Head of caudate nucleus (tissue), 42 donors: Measurements from ENCODE around the gene BDNF.
"Not testable (repeated sequence)": the region's sequence is repeated elsewhere in the genome, so short reads cannot be mapped to it uniquely, and the experiment has no call there.

ENCODE experiments used
- DNase-seq, 42 donors: peaks; one replicate each; pipeline versions ENCODE4 v3.0.0 to v3.0.0-alpha.2; 2020 to 2021; ENCODE audit warnings: mixed read lengths in 7 of 42
- intact Hi-C: fragments of 100-400 bp; cut with DNase I; formaldehyde crosslinking; loops from one replicate; pipeline ENCODE4 v1.15.0; 2022

Gene BDNF

DNA sequence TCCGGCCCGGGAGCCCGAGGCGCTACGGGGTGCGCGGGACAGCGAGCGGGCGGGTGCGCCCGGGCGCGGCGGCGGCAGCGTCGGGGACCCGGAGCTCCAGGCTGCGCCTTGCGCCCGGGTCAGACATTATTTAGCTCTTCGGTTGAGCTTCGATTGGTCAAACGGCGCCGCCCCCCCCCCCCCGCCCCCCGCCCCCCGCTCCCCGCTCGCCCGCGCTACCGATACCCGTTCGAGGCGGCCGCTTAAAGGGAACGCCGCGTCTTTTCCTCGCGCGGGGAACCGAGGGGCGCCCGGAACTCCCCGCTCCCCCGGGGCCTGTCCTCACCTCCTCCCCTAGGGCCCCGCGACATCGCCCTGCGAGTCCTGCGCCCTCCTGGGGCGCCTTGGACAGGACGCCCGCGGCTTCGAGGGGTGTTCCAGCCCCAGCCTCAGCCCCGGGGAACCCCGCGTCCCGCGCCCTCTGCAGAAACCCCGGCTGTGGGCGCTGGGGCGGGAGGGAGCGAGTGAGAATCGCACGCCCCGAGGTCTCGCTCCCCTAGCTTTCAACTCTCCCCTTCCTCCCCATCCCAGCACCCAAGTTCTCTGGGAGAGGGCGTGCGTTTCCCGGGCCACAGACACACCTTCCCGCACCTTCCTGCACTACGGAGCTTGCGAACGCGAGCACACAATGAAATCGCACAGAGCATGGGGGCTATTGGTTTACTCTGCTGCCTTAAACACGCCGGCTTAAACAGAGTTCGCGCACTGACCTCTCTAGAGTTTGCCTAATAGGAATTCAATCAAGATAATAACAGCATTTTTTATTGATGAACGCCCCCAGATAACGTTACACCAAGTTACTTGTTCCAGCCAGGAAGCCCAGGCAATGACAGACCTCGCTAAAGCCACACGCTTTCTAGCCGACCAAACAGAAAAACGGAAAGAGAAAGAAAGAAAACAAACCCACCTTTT is at the start of gene BDNF:
TSS of gene BDNF (minus strand) at position 105 of the 951 bp plus-strand sequence. CDS start 41,891 bp downstream, outside the sequence.
- peak in 4 of 42 donors; percentile 3 to 26 (median 4) for DNase-seq
- intact Hi-C loops, result no loop called here

DNA sequence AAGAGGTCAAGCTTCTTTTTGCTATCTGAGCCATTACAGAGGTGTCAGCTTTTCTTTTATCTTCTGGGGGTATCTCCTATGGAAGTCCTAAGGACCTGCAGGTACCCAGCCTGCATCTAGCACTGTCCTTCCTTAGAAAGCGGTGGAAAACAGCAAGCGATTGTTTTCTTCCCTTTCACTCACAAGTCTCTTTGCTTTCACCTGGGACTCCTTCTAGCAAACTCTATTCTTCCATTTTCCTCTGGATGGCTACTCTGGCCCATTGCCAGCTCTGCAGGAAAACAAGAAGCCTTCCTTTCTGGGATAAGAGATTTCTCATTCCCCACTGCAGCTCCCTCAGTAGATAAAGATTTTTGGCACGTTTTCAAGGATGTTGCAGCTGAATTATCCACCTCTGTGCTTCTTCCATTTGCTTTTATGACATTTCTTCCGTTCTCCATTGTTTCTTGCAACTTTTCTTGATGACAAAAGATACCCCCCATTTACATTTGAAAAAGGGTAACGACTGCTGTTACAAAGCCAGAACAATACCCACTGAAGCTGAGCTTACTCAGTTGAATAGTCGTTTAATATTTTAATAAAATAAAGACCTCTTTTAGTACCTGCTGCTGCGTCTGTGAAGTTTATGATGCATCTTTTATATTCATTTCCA is 40.2 kb upstream of the BDNF start:
- intact Hi-C loops, result no loop called here
- DNase-seq, result no peak

DNA sequence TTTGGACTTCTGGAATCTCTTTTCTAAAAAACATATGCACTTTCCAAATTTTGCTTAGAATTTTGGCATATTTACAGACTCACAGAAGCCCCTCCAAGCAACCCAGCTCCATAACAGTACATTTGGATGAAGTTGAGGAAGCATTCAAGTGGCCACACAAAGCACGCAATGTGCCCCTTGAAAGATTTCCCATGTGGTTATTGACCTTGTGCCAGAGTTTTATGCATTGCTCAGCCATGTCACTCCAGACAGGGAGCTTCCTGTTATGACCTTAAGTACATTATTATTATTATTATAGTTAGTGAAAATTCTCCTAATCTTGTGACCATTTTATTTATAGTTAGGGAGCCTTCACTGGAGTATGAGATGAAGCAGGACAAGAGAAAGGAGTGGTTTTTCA is 35.0 kb upstream of the BDNF start:
- intact Hi-C loops, result no loop called here
- no peak for DNase-seq

DNA sequence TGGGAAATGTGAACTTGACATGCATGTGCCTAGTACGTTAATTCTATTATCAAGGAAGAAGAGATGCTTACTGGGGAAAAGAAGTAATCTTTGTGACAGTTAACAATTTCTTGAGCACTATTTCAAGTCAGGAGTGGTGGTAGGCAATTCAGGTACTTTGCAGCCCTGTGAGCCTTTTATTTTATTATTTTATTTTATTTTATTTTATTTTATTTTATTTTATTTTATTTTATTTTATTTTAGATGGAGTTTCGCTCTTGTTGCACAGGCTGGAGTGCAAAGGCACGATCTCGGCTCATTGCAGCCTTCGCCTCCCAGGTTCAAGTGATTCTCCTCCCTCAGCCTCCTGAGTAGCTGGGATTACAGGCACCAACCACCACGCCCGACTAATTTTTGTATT is 31.5 kb upstream of the BDNF start:
- DNase-seq, intact Hi-C loops: not testable (repeated sequence)

DNA sequence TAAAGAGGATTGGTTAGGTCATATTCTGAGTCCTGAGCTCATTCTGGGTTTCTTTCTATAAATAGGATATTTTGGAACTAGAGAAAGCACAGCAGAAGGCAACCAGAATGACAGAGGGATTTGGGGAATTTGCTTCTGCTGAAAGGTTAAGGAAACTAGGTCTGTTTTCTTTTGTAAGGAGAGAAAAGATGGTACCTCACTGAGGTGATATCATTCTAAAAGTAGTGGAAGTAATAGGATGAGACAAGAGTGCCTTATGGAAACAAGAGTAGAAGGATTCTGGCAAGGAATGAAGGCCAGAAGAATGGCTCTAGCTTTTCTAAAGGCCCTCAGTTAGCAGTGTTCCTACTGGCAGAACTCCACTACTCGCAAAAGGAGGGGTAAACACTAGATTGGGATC is 26.7 kb upstream of the BDNF start:
- DNase-seq, result no peak
- intact Hi-C loops, result no loop called here

DNA sequence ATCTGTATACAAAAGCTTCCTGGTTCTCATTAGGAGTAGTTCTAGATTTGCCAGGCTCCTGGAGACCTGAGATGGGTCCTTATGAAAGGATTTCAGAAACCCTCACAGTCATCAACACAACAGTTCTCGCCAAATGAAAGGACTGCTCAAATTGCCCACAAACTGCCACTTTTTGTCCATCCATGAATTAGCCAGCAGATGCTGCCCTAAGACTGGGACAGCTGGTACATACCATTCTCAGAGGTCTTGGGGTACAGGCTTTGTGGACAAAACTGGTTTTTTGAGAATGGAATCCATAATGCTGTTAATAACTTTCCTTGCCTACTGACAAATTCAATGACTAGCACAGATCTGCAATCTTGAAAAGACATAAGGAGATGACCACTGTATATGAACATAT is 23.4 kb upstream of the BDNF start:
- intact Hi-C loops, result no loop called here
- no peak for DNase-seq

DNA sequence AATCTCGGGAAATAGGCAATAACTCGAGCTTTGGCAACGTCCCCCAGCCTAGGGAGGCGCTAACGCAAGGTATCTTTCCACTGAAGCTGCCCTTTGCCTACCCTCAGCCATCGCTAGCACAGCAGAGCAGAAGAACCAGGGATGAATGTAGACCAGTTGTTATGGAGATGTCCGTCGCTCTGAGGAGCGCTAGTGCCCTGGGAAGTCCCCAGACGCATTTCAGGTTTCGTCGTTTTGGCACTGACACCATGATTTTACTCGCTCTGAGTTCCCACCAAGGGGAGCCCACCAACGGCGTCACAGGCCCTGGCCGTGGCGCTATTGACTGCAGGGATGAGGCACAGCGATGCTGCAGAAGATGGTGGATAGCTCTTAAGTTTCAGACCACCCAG is 22.7 kb upstream of the BDNF start:
- DNase-seq, result no peak
- intact Hi-C loops, result no loop called here

DNA sequence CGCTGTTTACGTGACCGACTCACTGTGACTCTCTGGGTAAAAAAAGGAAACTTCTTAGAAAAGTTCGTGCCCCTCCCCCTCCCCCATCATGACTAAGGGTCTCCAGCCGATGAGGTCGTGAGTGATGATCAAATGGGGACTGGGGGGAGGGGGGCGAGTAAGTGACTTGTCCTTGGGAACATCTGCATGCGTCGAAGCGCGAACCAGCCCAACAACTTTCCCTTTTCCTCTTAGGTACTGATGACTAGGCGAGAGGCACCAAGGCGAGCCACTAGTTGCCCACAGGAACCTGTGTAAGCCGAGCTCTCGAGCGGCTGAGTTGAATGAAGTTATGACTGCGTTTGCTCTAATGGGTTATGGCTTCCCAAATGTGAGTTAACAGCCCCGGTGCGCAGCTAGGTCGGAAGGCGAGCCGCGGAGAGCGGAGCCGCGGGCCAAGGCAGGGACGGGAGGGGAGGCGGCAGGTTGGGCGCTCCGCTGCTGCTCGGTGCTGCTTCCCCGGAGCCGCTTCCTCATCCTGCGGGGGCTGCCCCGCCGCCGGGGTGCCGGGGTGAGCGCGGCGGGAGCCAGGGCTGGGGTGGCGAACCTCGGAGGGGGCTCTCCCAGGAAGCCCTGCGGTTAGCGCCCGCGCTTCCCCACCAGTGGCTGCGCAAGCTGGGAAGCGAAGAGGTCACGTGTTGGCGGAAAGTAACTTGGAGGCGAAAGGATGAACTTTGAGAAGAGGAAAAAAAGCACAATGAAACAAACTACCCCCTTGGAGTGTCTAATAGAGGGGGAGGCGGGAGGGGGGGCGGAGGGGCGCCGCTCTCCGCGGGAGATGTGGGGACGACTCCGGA is 22.1 kb upstream of the BDNF start:
- peak in 8 of 42 donors; percentile 5 to 44 (median 29) for DNase-seq
- intact Hi-C loops, result no loop called here

DNA sequence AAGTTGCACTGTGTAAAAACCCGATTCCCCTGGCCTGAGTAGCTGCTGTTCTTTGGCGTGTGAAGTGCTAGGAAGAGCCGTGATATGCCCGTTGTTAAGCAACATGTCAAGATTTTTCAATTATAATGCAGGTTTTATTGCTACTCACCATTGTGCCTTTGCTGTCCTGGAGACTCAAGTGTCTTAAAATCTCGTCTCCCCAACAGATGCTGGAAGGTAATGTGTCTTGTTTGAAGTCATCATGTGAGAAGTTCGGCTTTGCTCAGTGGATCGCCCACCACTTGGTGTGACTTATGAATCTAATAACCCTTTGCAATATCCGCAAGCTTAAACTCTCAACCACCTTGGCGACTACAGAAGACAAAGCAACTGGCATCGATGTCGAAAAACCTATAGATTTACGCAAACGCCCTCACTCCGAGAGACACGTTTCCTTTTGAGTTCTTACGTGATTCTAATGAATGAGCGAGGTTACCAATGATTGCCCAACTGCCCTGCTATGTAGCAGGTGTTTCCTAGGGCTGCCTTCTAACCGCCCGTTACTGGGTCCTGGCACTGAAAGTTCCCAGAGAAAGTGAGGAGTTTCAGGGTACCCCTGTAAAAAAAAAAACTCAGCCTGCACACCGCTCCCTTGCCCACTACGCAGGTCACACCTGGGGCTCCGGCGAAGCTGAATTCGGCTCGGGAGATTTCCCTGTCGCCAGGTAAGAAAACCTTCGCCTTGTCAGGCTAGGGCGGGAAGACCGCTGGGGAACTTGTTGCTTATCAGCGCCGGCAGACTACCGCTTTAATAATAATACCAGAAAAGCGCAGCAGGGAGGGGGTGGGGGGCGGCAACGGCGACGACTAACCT is 21.2 kb upstream of the BDNF start:
- no peak for DNase-seq
- intact Hi-C loops, result no loop called here

DNA sequence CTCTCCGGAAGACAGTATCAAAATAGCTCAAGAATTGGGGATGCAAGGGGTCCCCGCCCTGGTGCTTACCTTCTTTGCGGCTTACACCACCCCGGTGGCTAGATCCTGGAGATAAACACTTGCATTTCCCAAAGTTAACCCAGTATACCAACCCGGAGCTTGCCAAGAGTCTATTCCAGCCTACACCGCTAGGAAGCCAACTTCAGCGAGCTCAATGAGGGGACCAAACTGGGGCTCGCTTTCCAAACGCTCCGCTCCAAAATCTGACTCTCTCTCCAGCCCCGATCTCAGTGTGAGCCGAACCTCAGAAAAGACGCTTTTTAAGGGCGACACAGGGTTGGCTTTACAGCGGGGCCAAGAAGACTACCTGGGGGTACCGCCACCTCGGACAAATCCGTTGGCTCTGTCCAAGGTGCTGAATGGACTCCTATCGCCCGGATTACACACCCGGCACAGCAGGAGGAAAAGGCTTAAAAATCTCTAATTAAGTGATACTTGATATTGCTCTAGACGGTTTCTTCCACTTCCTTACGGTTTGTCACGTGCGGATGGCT is 20.1 kb upstream of the BDNF start:
- peak in 2 of 42 donors; percentile 13 to 21 for DNase-seq
- intact Hi-C loops, result no loop called here

DNA sequence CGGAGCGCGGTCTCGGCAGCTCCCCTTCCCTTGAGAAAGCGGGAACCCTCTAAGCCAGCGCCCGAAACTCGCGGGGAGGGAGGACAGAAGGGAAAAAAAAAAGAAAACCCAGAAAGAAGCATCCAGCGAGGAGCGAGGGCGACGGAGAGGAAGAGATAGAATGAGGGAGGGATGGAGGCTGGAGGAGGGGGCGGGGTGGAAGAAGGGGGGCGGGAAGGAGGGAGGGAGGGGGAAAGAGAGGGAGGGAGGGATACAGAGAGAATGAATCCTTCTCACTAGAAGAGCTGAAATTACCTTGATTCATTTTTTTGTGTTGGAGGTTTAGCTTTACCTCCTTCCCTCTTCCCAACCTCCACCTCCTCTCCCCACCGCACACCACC is 19.3 kb upstream of the BDNF start:
- intact Hi-C loops, result no loop called here
- peak in 1 of 42 donors; percentile 5 for DNase-seq

DNA sequence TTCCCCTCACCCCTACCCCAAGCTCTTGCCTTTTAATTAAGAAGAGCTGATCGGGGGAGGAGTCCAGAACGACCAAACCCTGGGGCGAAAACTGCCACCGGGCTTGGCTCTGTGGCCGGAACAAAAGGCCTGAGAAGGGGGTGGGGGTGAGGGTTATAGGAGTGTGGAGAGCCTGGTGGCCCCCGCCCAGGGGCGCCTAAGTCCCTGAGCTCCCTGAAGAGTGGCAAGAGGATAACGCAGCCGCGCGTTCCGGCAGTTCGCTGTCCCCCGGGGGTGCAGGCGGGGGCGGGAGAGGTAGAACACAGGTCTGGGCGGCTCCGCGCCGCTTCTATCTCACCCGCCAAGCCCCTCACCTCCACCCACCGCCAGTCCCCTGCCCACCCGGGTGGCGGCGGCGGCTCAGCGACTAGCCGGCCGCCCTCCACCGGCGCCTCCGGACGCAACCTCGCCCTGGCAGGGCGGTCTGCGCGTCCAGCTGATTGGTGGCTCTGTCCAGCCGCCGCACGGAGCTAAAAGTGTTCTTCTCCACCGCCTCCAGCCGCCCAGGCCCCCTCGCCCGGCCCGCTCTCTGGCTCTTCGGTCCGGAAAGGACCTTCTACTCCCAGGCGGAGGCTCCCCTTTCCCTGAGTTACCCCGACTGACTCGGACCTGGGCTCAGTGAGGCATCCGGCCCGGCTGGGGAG is 18.7 kb upstream of the BDNF start:
- intact Hi-C loops, result no loop called here
- peak in 7 of 42 donors; percentile 4 to 30 (median 11) for DNase-seq

DNA sequence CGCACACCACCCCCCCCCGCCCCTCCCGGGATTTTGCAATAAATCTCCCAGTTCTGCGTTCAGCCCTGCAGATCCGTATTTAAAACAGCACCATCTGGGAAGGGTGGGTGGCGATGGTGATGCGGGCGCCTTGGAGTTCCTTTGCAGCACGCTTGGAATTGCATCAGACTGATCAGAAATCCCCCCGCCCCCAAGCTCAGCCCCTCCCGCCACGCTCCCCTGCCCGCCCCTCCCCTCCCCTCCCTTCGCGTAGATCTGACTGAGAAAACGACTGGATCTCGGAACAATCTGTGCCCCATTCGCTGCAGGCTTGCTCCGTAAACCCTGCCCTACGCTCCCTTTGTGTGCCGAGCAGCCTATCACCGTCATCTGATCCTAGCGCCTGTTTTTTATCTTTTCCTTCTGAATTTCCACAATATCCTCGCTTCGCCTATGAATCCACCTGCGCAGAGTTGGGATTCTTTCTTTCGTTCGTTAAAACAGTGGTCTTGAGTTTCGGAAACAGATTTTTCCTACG is 18.1 kb upstream of the BDNF start:
- DNase-seq, result peak; percentile 16 to 89 (median 64)
- intact Hi-C loops, result no loop called here

DNA sequence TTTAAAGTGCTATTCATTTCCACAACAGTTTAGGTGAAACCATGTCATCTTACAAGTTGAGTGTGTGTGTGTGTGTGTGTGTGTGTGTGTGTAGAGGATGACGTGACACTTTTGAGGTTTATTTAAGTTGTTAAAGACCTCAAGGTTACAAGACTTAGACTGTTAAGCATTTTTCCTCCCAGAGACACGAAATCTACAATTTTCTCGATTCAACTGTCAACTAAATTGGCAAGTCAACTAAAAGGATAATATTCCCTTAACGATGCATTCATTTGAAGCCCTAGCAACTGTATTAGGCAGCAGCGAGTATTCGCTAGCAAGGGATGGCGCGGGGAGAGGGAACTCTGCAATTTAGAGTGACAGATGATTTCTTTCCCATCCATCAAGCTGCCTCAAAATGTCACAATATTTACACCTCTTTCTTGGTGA is 17.6 kb upstream of the BDNF start:
- DNase-seq, result peak in 13 of 42 donors; percentile 14 to 62 (median 39)
- intact Hi-C loops, result no loop called here

DNA sequence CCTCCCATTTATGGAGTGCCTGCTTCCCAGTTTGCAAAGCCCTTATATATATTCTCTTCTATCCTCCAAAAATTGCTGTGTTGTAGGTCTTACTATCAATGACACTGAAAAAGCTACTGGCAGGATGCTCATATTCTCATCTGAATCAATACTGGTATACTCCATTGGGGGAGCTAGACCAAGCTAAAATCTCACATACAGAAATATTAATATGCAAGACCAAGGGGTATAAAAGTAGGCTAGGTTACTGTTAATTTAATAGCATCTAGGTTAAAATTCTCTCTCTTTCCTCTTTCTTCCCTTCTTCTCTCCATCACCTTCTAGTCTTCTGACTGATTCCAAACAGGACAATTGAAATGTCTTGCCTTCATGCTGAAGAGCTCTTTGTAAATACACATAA is 17.1 kb upstream of the BDNF start:
- no peak for DNase-seq

DNA sequence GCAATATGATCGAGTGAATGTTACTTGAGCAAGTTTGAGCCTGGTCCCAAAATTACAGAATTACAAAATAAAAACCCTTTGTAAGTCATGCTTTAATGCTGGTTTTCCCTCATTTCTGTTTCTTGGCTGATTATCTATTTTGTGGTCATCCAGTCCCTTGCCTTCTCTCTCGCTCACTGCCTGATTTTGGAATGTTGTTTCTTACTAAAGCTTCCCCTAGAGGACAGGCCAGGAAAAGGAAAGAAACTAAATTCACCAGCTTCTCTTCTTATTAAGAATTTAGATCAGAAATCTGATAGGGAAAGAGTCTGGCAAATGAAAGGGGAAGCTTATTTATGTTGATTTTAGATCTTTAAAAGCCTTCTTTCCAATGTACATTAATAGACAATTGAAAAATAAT is 16.6 kb upstream of the BDNF start:
- intact Hi-C loops, result no loop called here
- no peak for DNase-seq

More for the DNA sequence above, 17.1 kb upstream of the BDNF start:
- intact Hi-C loops, result no loop called here

DNA sequence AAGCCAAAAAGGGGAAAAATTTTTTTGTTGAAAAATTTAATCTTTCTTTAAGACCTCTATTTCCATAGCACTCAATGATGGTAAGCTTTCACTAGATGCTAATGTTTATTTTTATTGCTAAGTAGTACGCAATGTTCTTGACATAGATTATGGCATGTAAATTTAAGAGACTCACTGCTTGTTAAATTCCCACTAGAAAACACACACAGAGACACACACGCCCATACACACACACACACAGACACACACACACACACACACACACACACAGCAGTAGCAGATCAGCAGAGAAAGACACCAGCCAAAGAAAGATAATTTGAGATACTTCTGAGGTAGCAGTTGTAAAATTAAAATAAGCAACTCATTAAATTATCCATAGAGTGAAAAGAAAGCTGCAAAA is 16.0 kb upstream of the BDNF start:
- intact Hi-C loops, result no loop called here
- no peak for DNase-seq

DNA sequence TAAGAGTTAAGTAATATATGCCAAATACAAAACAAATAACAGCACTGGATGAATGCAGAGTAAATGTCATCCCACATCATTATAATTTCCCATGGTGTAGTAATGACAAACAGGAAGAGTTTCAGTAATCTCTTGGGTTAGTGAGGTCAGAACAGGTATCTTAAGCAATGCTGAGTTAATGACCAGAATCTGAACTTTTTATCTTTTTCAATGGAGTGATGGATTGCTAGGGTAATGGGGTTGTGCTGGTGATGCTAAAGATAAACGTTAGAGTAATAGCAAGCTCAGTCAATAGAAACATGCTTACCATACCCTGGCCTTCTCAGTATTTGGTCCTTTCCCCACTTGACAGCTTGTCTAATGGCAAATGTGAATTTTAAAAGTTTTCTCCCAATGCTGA is 11.5 kb upstream of the BDNF start:
- DNase-seq, result no peak
- intact Hi-C loops, result no loop called here
